GM10266 (cell line): ENCODE results near the gene PRR12.

ENCODE experiments used
- DNase-seq: peaks from one replicate; pipeline ENCODE4 v3.0.0; 2012; ENCODE audit errors: extremely low spot score
- CTCF ChIP-seq: IDR thresholded peaks from 2 replicates; pipeline ENCODE4 v1.5.1; 2012; ENCODE audit warnings: mild to moderate bottlenecking, low read depth; ENCODE audit not compliant: control insufficient read depth, insufficient read depth; ENCODE audit errors: missing control alignments

The PRR12 gene

GRCh38 chr19:49564616-49565045 lies 26.4 kb upstream of the PRR12 start:
- TF ChIP-seq CTCF = no peak
- DNase-seq = no peak

DNA sequence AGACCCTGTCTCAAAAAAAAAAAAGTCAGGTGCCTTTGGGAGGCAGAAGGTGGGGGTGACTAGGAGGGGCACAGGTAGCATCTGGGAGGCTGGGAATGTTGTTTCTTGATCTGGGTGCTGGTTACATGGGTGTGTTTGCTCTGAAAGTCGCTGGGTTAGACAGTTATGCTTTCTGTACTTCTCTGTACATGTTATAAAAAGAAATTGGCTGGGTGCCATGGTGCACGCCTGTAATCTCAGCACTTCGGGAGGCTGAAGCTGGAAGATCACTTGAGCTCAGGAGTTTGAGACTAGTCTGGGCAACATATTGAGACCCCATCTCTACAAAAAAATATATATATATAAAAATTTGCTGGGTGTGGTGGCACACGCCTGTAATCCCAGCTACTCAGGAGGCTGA lies 25.7 kb upstream of the PRR12 start:
- TF ChIP-seq CTCF = no peak

GRCh38 chr19:49566302-49566701 lies 24.7 kb upstream of the PRR12 start:
- TF ChIP-seq CTCF = no peak
- DNase-seq = no peak

More for the DNA sequence above, 25.7 kb upstream of the PRR12 start:
- no peak for DNase-seq

GRCh38 chr19:49567861-49568441 lies 23.0 kb upstream of the PRR12 start:
- DNase-seq = no peak
- no peak for TF ChIP-seq CTCF

DNA sequence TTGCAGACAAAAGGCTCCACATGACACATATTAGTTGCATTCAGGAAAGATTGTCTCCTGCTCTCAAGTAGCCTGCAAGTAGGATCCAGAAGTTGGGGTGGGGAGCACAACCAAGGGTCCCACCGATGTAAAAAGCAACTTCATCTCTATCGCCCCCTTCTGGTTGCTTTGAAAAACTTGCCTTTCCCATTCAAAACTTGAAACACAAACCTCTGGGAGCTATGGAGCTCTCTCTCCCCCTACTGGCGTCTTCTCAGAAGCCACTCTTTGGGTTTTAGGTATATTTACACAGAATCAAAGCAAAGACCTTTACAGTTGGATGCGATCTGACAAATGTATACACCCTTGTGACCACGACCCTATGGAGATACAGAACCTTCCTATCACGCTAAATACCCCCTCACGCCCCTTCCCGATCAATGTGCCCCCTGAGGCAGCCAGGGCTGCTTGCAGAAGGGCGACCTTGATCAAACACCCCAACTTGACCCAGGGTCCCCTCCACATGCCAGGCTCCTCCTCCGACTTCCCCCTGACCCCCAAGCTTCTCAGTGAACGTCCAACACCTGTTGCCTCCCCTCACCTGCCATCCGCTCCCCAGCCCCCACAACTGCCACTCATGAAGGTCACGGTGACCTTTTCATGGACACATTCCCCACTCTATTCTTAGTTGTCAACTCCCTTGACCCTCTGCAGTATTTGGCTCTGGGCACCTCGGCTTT lies 20.7 kb upstream of the PRR12 start:
- TF ChIP-seq CTCF = peak; percentile 83
- DNase-seq = peak; percentile 81

DNA sequence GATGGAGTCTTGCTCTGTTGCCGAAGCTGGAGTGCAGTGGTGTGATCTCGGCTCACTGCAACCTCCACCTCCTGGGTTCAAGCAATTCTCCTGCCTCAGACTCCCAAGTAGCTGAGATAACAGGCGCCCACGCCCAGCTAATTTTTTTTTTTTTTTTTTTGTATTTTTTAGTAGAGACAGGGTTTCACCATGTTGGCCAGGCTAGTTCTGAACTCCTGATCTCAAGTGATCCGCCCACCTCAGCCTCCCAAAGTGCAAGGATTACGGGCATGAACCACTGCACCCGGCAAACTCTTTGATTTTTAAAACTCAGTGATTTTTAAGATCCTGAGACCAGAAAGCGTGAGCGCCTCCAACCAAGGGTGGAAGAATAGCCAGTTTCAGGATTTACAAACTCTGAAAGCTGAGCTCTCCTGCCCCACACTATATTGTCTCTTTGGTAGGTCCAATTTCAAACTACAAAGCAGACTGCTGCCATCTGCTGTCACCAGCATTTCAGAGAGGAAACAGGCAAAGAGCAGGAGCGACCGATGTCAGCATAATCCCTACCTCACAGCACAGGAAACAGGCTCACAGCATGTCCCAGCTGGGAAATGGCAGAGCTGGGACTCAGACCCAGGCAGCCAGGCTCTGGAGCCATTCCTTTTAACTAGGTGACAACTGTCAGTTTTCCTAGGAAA lies 19.8 kb upstream of the PRR12 start:
- peak; percentile 30 for TF ChIP-seq CTCF
- DNase-seq = no peak

DNA sequence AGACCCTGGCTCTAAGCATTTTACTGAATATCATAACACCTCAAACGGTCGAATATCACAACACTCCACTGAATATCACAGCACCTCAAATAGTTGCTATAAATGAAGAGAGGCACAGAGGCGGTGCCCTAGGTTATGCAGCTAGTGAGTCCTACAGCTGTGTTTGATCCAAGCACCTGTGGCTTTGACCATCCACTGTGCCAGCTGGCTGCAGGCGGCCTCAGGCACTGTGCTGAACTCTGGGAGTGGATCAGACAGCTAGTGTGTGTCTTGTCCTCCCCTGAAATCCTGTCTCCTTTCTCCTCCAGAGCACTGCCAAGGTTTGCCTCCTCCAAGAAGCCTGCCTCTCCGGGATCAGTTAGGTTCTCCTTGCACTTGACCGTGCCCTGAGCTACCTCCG lies 18.0 kb upstream of the PRR12 start:
- no peak for DNase-seq
- TF ChIP-seq CTCF = no peak
